Vagina (tissue), 2 donors: Measurements from ENCODE around the gene DSCAML1. TPM values are rescaled to one million over a fixed set of nuclear protein-coding genes. Genes with fewer than 3 reads are reported as not detected.

ENCODE experiments used
- DNase-seq, 2 donors: peaks; one replicate each; pipeline ENCODE4 v3.0.0-alpha.2; 2017; ENCODE audit errors: extremely low spot score in 2 of 2
- H3K27ac ChIP-seq: fragments of 200-600 bp; sonication (generic); one replicate; pipeline ENCODE4 v1.5.1; 2019
- H3K27me3 ChIP-seq: fragments of 200-600 bp; sonication (generic); one replicate; pipeline ENCODE4 v1.5.1; 2019
- H3K36me3 ChIP-seq, 2 donors: fragments of 200-600 bp; sonication (generic); one replicate each; pipeline ENCODE4 v1.5.1; 2017 to 2019
- H3K4me1 ChIP-seq: fragments of 200-600 bp; sonication (generic); one replicate; pipeline ENCODE4 v1.5.1; 2019
- H3K4me3 ChIP-seq, 2 donors: fragments of 200-600 bp; sonication (generic); 1 replicate in 1 of 2; 2 replicates in 1 of 2; pipeline ENCODE4 v1.5.1; 2016 to 2019
- H3K9me3 ChIP-seq: fragments of 200-600 bp; sonication (generic); one replicate; pipeline ENCODE4 v1.5.1; 2019
- POLR2A ChIP-seq, 2 donors: fragments of 450-650 bp; IDR thresholded peaks; one replicate each; pipeline ENCODE4 v1.6.1; 2017; ENCODE audit warnings: antibody characterized with exemption in 2 of 2, mild to moderate bottlenecking in 2 of 2, moderate library complexity in 2 of 2
- POLR2AphosphoS5 ChIP-seq, 2 donors: sonication (generic); formaldehyde crosslinking; IDR thresholded peaks; one replicate each; pipeline ENCODE4 v1.9.0; 2017; ENCODE audit warnings: antibody characterized with exemption in 2 of 2, mild to moderate bottlenecking in 2 of 2, low read depth in 1 of 2; ENCODE audit not compliant: insufficient read depth in 1 of 2
- intact Hi-C: fragments of 100-400 bp; cut with DNase I; formaldehyde crosslinking; loops from one replicate; pipeline ENCODE4 v1.15.1; 2023
- total RNA-seq: library from RNA; depleted of rRNA; stranded (reverse); fragments of >200 nt; gene quantifications from one replicate; pipeline ENCODE4 v1.2.3, GENCODE V29; 2016
- TF ChIP-seq, protein P1 (sequence below), 3 experiments: fragments of 450-650 bp in 2 of 3; fragments of 200-600 bp in 1 of 3; sonication (generic) in 1 of 3; IDR thresholded peaks; one replicate each; pipeline ENCODE4 v1.5.1; 2017 to 2019; ENCODE audit warnings: antibody characterized with exemption in 3 of 3, mild to moderate bottlenecking in 2 of 3, moderate library complexity in 2 of 3

Gene DSCAML1
- total RNA-seq, 1 donor from 2014 or later = 0.25 TPM

DNA sequence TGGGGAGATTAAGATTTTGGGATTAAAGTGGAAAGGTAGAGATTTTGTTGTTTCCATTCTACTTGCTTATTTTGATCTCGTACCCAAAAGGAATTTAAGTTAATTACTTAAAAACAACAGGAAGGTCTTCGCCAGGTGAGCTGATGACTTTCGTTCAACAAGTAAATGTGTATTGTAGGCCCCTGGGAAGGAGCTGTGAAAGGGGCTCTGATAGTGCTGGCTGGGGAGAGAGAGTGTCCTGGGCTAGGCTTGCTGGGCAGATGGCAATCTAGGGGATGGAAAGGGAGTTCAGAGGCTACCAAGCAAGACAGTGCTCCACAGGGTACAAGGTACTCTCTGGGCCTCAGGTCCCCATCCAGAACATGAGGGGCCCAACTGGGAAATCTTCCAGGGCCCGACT lies 279.9 kb downstream of the DSCAML1 start:
- intact Hi-C loops = no loop called here
- no peaks in the 10 kb centered on the region for H3K36me3 ChIP-seq
- no peak for DNase-seq
- no peak overlapping the region for H3K4me3 ChIP-seq
- peaks cover 4% of the 10 kb centered on the region for H3K4me1 ChIP-seq
- TF ChIP-seq POLR2A (IDR thresholded peaks at IDR 0.05) = no peak
- TF ChIP-seq POLR2AphosphoS5 (IDR thresholded peaks at IDR 0.05; ENCODE audit: insufficient read depth in 1 of 2, low read depth in 1 of 2) = no peak
- TF ChIP-seq, protein P1, sequence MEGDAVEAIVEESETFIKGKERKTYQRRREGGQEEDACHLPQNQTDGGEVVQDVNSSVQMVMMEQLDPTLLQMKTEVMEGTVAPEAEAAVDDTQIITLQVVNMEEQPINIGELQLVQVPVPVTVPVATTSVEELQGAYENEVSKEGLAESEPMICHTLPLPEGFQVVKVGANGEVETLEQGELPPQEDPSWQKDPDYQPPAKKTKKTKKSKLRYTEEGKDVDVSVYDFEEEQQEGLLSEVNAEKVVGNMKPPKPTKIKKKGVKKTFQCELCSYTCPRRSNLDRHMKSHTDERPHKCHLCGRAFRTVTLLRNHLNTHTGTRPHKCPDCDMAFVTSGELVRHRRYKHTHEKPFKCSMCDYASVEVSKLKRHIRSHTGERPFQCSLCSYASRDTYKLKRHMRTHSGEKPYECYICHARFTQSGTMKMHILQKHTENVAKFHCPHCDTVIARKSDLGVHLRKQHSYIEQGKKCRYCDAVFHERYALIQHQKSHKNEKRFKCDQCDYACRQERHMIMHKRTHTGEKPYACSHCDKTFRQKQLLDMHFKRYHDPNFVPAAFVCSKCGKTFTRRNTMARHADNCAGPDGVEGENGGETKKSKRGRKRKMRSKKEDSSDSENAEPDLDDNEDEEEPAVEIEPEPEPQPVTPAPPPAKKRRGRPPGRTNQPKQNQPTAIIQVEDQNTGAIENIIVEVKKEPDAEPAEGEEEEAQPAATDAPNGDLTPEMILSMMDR (IDR thresholded peaks at IDR 0.05) = no peak
- no peak overlapping the region for H3K27ac ChIP-seq
- no peaks in the 10 kb centered on the region for H3K9me3 ChIP-seq
- no peaks in the 10 kb centered on the region for H3K27me3 ChIP-seq

DNA sequence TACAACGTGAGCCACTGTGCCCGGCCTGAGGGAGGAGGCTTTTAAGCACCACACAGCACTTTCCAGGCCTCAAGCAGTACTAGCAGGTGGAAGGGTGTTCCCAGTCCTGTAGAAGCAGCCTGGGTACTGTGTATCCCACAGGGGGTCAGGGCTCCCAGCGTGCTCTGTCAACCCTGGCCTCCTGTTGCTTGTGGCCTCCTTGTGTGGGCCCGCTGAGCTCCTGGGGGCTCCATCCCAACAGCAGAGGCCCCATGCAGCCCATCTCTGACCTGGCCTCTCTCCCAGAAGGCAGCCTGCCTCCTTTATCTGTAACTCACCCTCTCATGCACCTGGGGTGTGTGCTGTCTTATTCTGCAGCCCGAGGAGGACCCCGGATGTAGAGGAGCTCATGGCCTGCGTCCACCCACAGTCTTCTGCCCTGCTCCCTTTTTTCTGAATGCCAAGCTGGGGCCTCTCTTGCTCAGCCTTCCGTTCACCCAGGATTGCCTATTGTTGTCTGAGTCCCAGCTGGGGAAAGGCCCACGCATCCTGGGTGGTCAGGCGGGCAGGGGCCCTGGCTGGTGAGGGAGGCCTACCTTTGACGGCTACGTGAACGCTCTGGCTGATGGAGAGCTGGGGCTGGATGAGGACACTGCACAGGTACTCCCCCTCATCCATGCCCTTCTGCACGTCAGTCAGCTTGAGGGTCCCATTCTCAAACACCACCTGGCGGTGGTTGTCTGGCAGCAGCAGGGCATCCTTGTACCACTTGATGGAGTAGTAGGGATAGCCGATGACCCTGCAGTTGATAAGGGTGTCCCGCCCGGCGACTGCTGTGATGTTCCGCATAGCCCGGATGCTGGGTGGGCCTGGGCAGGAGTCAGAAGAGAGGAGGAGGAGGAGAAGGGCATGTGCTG lies 280.9 kb downstream of the DSCAML1 start:
- H3K4me3 ChIP-seq = no peak overlapping the region
- H3K9me3 ChIP-seq = no peaks in the 10 kb centered on the region
- DNase-seq = no peak
- H3K27ac ChIP-seq = no peak overlapping the region
- no peaks in the 10 kb centered on the region for H3K27me3 ChIP-seq
- TF ChIP-seq POLR2AphosphoS5 (IDR thresholded peaks at IDR 0.05; ENCODE audit: insufficient read depth in 1 of 2, low read depth in 1 of 2) (no peak), POLR2A (IDR thresholded peaks at IDR 0.05) (no peak)
- TF ChIP-seq, protein P1 (IDR thresholded peaks at IDR 0.05) = no peak
- intact Hi-C loops = no loop called here
- peaks cover 13% of the 10 kb centered on the region for H3K4me1 ChIP-seq
- H3K36me3 ChIP-seq = no peaks in the 10 kb centered on the region

DNA sequence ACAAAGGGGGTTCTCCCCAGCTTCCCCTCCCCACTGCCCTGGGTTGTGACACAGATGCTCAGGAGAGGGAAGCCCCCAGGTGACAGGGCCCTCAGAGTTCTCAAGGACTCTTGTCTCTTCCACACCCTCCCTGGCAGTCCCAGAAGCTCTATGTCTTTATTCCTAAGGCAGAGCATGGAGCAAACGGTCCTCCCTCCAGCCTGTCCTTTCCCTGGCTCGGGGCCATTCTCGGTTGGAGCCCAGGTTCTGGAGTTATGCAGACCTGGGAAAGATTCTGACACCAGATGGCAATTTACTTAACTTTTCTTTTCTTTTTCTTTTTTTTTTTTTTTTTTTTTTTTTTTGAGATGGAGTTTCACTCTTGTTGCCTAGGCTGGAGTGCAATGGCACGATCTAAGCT lies 282.8 kb downstream of the DSCAML1 start:
- Histone ChIP-seq H3K9me3 (no peaks in the 10 kb centered on the region), H3K4me1 (peaks cover 13% of the 10 kb centered on the region), H3K36me3 (no peaks in the 10 kb centered on the region), H3K27ac (no peak overlapping the region), H3K4me3 (no peak overlapping the region), H3K27me3 (no peaks in the 10 kb centered on the region)
- TF ChIP-seq POLR2AphosphoS5 (IDR thresholded peaks at IDR 0.05; ENCODE audit: insufficient read depth in 1 of 2, low read depth in 1 of 2) (no peak), POLR2A (IDR thresholded peaks at IDR 0.05) (no peak)
- TF ChIP-seq, protein P1 (IDR thresholded peaks at IDR 0.05) = no peak
- intact Hi-C loops = no loop called here
- no peak for DNase-seq

DNA sequence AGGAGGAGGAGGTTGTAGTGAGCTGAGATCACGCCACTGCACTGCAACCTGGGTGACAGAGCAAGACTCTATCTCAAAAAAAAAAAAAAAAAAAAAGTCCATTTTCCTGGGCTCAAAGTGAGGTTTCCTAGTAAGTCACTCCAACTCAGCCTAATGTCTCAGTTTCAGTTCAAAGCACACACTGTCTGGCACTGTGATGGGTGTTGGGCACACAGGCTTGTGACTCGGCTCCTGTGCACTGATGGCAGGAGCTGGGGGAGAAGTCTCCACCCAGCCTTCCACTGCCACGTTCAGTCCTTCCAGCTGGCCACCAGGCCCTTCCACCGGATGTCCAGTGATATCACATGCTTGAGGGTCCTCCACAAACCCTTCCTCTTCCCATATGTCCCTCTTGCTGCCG lies 283.4 kb downstream of the DSCAML1 start:
- DNase-seq = no peak
- H3K36me3 ChIP-seq = no peaks in the 10 kb centered on the region
- TF ChIP-seq, protein P1 (IDR thresholded peaks at IDR 0.05) = no peak
- TF ChIP-seq POLR2A (IDR thresholded peaks at IDR 0.05) (no peak), POLR2AphosphoS5 (IDR thresholded peaks at IDR 0.05; ENCODE audit: insufficient read depth in 1 of 2, low read depth in 1 of 2) (no peak)
- H3K4me3 ChIP-seq = no peak overlapping the region
- H3K9me3 ChIP-seq = no peaks in the 10 kb centered on the region
- H3K27me3 ChIP-seq = no peaks in the 10 kb centered on the region
- no peak overlapping the region for H3K27ac ChIP-seq
- intact Hi-C loops = no loop called here
- H3K4me1 ChIP-seq = peaks cover 13% of the 10 kb centered on the region

DNA sequence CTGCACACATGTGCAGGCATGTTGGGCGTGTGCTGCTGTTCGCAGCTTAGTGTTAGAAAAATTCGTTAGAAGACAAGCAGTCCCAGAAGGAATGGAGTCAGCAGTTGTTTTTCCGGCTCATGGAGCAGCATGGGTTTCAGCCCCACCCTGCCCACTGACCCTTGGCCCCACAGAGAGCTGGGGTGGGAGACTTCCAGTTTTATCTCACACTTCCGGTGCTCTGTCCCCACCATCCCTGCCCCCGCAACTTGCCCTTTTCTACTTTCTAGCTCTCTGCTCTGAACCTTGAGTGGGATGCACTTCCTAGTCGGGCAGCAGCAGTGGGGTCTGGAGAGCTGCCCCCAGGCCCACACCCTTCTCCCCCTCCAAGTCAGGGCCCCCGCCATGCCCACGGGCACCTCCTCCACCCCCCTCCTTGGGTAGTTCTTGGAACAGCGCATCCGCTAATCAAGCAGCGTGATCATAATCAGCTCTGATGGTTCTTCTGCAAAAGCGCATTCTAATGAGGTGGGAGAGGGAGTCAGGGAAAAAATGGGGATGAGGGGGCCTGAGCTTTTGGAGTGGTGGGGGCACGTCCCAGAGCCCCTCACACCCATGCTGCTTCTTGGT lies 285.0 kb downstream of the DSCAML1 start:
- Histone ChIP-seq H3K9me3 (no peaks in the 10 kb centered on the region), H3K4me1 (peaks cover 13% of the 10 kb centered on the region), H3K4me3 (no peak overlapping the region), H3K27me3 (no peaks in the 10 kb centered on the region), H3K36me3 (no peaks in the 10 kb centered on the region), H3K27ac (no peak overlapping the region)
- no peak for DNase-seq
- intact Hi-C loops = no loop called here
- TF ChIP-seq POLR2AphosphoS5 (IDR thresholded peaks at IDR 0.05; ENCODE audit: insufficient read depth in 1 of 2, low read depth in 1 of 2) (no peak), POLR2A (IDR thresholded peaks at IDR 0.05) (no peak)
- TF ChIP-seq, protein P1 (IDR thresholded peaks at IDR 0.05) = no peak
